Stimulated activated CD8-positive, alpha-beta memory T cell treated with anti-CD3 and anti-CD28 coated beads, Interleukin-7, amount 100 ng/mL, for 24 hours (primary cell): ENCODE measurements around the gene OXCT1.
"Not testable (repeated sequence)": the region's sequence is repeated elsewhere in the genome, so short reads cannot be mapped to it uniquely, and the experiment has no call there.

Source experiments
- DNase-seq: peaks from one replicate; pipeline ENCODE4 v3.0.0-alpha.2; 2020; ENCODE audit warnings: low read depth

Gene OXCT1

GRCh38 chr5:41827792-41828191, 42.4 kb downstream of the OXCT1 start:
- DNase-seq: no peak

GRCh38 chr5:41822036-41822435, 48.2 kb downstream of the OXCT1 start:
- DNase-seq: no peak

- no peak for DNase-seq
Measured at GRCh38 chr5:41821051-41821450, 49.2 kb downstream of the OXCT1 start.

- DNase-seq: no peak
Measured at GRCh38 chr5:41820150-41820549, 50.1 kb downstream of the OXCT1 start.

GRCh38 chr5:41817625-41818301, 52.5 kb downstream of the OXCT1 start:
- no peak for DNase-seq

GRCh38 chr5:41815663-41816229, 54.5 kb downstream of the OXCT1 start:
- DNase-seq: no peak

GRCh38 chr5:41815261-41815660, 55.0 kb downstream of the OXCT1 start:
- no peak for DNase-seq

- DNase-seq: not testable (repeated sequence)
Measured at GRCh38 chr5:41814306-41814705, 55.9 kb downstream of the OXCT1 start.

- DNase-seq: no peak
Measured at GRCh38 chr5:41812156-41812555, 58.1 kb downstream of the OXCT1 start.

GRCh38 chr5:41809128-41809527, 61.1 kb downstream of the OXCT1 start:
- no peak for DNase-seq

GRCh38 chr5:41808294-41808693, 61.9 kb downstream of the OXCT1 start:
- no peak for DNase-seq

GRCh38 chr5:41797662-41798061, 72.6 kb downstream of the OXCT1 start:
- no peak for DNase-seq

GRCh38 chr5:41796061-41796460, 74.2 kb downstream of the OXCT1 start:
- no peak for DNase-seq

GRCh38 chr5:41795125-41795524, 75.1 kb downstream of the OXCT1 start:
- DNase-seq: no peak

- no peak for DNase-seq
Measured at GRCh38 chr5:41794471-41794870, 75.8 kb downstream of the OXCT1 start.

- DNase-seq: no peak
Measured at GRCh38 chr5:41793141-41793770, 77.0 kb downstream of the OXCT1 start.

- no peak for DNase-seq
Measured at GRCh38 chr5:41790038-41790776, 80.0 kb downstream of the OXCT1 start.

- DNase-seq: no peak
Measured at GRCh38 chr5:41789434-41789833, 80.8 kb downstream of the OXCT1 start.

GRCh38 chr5:41788941-41789368, 81.3 kb downstream of the OXCT1 start:
- no peak for DNase-seq

GRCh38 chr5:41787265-41787664, 83.0 kb downstream of the OXCT1 start:
- DNase-seq: no peak

GRCh38 chr5:41785061-41785460, 85.2 kb downstream of the OXCT1 start:
- no peak for DNase-seq

GRCh38 chr5:41778410-41778809, 91.8 kb downstream of the OXCT1 start:
- no peak for DNase-seq

GRCh38 chr5:41776435-41776834, 93.8 kb downstream of the OXCT1 start:
- DNase-seq: no peak
